Measurements from ENCODE around the gene TALDO1.
"Not testable (repeated sequence)": the region's sequence is repeated elsewhere in the genome, so short reads cannot be mapped to it uniquely, and the experiment has no call there.

The TALDO1 gene

DNA sequence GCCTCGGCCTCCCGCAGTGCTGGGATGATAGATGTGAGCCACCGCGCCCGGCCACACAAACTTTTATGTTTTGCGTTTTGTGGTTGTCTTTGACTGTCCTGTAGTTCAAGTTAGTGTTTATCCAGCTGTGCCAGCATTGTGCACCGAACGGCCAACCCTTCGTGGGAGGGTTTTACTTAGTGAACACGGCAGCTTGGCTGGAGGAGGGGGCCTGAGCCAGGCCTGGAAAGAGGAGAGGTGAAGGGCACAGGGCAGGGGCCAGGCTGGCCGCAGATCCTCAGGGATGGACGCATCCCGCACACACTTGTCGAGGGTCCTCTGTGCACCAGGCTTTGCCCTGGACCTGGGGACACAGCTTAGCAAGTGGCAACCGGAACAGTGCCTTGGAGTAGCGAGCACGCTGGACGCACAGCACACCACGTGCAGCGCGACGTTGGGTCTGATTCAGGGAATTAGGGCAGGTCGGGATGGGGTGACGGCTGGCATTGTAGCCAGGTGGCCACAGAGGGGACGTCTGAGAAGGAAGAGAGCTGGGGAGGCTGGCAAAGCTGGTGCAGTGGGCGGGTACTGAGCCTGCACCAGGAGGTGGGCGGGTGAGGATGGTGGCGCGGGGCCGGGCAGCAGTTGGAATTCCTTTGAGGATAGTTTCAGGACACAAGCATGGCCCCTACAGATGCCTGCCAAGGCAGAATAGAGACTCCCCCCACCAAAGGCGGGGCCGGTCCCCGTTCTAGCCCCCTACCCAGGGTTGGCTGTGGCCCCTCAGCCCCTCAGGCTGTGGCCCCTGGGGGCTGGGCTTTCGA is 27.8 kb upstream of the TALDO1 start:
- no peak for DNase-seq (ENCODE audit: low spot score)

GRCh38 chr11:720017-720641 is 27.1 kb upstream of the TALDO1 start:
- no peak for DNase-seq (ENCODE audit: low spot score)

GRCh38 chr11:720642-721246 is 26.5 kb upstream of the TALDO1 start:
- DNase-seq (ENCODE audit: low spot score), result no peak

- DNase-seq (ENCODE audit: low spot score), result no peak
Measured at GRCh38 chr11:721247-721740, 26.0 kb upstream of the TALDO1 start.

DNA sequence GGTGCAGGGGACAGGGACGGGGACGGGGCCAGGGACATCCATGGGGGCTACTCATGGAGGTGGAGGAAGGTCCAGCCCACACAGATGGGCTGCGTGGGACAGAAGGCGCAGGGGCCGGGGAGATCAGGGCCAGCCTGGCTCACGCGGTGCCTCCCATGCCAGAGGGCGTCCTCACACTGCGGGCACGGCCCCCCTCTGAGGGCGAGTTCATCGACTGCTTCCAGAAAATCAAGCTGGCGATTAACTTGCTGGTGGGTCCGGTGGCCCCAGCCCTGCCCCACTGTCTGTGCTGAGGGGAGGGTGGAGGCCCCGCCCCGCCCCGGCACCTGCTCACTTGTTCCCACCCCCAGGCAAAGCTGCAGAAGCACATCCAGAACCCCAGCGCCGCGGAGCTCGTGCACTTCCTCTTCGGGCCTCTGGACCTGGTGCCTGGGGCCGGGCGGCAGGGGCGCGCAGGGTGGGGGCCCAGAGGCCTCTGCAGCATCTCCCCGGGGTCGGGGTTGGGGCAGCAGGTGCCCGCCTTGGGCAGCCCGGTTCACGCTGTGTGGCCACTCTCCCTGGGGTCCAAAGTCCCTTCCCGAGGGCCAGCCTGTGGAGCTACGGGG is 25.4 kb upstream of the TALDO1 start:
- DNase-seq (ENCODE audit: low spot score), result no peak

DNA sequence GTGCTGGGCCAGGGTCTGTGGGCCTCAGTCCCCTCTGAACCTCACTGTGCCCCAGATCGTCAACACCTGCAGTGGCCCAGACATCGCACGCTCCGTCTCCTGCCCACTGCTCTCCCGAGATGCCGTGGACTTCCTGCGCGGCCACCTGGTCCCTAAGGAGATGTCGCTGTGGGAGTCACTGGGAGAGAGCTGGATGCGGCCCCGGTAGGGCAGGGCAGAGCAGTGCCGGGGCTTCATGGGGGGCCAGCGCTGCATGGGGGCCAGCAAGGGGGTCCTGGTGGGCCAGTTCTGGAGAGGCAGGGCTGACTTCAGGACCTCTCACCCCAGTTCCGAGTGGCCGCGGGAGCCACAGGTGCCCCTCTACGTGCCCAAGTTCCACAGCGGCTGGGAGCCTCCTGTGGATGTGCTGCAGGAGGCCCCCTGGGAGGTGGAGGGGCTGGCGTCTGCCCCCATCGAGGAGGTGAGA is 24.9 kb upstream of the TALDO1 start:
- no peak for DNase-seq (ENCODE audit: low spot score)

- DNase-seq (ENCODE audit: low spot score), result peak; percentile 33
Measured at GRCh38 chr11:723120-723883, 24.0 kb upstream of the TALDO1 start.

- DNase-seq (ENCODE audit: low spot score), result no peak
Measured at GRCh38 chr11:724049-724777, 23.1 kb upstream of the TALDO1 start.

- DNase-seq (ENCODE audit: low spot score), result no peak
Measured at GRCh38 chr11:724778-725386, 22.4 kb upstream of the TALDO1 start.

DNA sequence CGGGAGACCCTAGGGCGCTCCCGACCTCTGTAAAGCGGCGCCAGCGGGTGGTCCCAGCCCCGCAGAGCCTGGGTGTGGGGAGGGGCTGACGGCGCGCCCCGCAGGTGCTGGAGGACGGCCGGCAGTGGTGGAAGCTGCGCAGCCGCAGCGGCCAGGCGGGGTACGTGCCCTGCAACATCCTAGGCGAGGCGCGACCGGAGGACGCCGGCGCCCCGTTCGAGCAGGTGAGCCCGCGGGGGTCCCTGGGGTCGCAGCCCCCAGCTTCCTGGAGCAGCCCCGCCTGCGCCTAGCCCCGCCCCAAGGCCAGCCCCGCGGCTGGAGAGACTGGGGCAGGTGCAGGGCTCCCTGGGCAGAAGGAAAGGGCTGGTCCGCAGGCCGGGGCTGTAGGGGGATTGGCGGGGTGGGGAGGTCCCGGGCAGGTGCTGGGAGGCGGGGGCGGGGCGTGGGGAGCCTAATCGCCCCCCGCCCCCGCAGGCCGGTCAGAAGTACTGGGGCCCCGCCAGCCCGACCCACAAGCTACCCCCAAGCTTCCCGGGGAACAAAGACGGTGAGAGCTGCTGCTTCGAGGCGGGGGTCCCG is 21.6 kb upstream of the TALDO1 start:
- DNase-seq (ENCODE audit: low spot score), result no peak

GRCh38 chr11:726278-727220 is 20.7 kb upstream of the TALDO1 start:
- no peak for DNase-seq (ENCODE audit: low spot score)

DNA sequence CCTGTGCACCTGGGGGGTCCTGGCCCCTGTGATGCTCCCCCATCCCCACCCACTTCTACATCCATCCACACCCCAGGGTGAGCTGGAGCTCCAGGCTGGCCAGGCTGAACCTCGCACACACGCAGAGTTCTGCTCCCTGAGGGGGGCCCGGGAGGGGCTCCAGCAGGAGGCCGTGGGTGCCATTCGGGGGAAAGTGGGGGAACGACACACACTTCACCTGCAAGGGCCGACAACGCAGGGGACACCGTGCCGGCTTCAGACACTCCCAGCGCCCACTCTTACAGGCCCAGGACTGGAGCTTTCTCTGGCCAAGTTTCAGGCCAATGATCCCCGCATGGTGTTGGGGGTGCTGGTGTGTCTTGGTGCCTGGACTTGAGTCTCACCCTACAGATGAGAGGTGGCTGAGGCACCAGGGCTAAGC is 20.0 kb upstream of the TALDO1 start:
- no peak for DNase-seq (ENCODE audit: low spot score)

DNA sequence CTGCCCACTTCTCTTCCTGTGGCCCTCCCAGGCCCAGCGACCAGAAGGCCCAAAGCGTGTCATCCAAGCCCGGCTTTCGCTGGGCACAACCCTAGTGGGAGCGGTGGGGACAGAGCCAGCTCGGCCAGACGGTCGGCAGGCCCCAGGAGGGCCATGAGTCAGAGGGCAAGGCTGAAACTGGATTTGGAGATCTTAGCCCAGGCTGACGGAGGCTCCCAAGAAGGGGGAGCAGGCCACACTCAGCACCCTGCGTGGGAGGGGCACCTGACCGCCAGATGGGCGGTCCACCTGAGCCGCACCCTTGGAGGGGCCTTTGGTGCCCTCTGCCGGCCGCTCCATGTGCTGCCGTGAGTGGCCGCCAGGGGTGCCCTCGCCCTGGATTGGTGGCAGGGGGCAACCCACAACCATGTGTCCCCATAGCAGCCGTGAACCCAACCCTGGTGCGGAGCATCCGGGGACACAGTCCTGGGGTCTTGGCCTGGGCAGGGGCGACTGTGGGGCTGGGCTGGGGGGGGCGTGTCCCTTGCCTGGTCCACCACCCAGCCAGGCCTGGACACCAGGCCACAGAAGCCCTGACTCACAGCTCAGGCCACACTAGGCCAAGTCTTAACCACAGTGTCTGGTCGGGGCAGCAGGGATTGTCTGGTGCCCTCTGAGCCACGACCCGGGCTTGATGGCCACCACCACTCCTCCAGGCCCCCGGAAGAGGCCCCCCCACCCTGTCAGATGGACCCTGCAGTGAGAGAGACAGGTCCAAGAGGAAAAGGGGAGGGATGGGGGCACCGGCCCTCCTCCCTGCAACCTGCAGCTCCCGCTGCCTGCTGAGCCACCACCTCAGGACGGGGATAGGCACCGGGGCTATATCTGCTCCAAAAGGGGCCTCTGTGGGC is 19.2 kb upstream of the TALDO1 start:
- peak; percentile 80 for DNase-seq (ENCODE audit: low spot score)

DNA sequence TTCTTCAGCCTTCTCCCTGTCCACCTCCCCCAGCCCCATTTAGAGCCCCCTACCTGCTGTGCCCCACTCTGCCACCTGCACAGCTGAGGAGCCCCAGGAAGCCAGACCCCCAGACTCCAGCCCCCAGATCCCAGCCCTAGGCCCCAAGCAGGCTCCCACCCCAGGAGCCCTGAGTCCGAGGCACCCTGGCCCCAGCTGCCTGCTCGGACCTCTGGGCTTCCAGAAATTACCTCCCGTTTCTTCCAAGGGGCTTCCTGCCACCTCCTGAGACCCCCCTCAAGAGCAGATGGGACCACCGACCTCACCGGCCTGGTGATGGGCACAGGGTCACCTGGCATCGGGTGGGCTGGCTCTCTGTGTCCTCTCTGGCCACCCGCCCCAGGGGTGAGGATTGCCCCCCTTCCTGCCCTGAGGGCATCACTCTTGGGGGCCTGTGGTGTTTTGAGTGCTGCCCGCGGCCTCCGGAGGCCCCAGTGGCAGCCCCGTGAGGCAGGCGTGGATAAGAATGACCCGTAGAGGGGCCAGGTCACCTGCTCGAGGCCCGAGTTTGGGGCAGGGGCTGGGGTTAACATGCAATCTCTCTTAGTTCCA is 18.3 kb upstream of the TALDO1 start:
- no peak for DNase-seq (ENCODE audit: low spot score)

DNA sequence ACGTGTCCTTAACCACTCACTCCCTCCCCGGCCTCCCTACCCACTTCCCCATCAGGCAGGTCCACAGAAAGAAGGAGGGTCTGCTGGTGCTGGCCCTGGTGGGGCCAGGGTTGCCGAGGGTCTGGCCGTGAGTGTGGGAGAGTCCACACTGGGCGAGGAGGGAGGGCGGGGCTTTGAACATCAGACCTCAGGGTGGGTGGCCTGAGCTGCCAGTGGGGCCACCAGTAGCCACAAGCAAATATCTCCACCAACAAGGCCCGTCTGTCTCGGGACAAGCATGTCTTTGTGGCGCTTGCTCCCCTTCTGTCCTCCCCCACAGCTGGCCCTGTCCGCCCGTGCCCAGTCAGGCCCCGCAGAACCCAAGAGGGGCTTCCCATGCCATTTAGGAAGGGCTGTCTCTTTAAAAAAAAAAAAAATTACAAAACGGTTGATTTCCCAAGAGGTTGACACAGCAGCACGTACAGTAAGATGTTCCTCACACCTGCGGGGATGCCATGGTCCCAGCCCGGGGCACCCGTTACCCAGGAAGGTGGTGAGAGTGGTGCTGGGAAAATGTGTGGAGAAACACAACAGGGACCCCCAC is 17.7 kb upstream of the TALDO1 start:
- DNase-seq (ENCODE audit: low spot score), result no peak

DNA sequence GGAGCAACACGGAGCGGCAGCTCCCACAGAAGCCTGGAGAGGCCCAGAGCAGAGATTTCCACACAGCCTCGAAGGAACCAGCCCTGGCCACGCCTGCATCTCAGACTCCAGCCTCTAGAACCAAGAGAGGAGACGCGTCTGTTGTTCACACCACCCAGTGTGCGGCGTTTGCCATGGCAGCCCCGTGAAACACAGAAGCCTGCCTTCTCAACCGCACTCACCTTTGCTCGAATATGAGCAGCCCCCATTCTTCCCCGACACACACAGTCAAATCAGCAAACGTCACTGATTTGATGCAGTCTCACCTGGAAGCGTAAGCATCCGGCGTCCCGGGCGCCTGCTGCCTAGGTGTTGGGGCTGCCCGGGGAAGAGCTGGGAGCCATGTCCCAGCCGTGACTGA is 14.2 kb upstream of the TALDO1 start:
- DNase-seq (ENCODE audit: low spot score), result no peak

- not testable (repeated sequence) for DNase-seq (ENCODE audit: low spot score)
Measured at GRCh38 chr11:734541-734940, 12.7 kb upstream of the TALDO1 start.

Data from LoVo (cell line).